ENCODE measurements around the gene LMX1B.
"Not testable (repeated sequence)": the region's sequence is repeated elsewhere in the genome, so short reads cannot be mapped to it uniquely, and the experiment has no call there.

Gene LMX1B

DNA sequence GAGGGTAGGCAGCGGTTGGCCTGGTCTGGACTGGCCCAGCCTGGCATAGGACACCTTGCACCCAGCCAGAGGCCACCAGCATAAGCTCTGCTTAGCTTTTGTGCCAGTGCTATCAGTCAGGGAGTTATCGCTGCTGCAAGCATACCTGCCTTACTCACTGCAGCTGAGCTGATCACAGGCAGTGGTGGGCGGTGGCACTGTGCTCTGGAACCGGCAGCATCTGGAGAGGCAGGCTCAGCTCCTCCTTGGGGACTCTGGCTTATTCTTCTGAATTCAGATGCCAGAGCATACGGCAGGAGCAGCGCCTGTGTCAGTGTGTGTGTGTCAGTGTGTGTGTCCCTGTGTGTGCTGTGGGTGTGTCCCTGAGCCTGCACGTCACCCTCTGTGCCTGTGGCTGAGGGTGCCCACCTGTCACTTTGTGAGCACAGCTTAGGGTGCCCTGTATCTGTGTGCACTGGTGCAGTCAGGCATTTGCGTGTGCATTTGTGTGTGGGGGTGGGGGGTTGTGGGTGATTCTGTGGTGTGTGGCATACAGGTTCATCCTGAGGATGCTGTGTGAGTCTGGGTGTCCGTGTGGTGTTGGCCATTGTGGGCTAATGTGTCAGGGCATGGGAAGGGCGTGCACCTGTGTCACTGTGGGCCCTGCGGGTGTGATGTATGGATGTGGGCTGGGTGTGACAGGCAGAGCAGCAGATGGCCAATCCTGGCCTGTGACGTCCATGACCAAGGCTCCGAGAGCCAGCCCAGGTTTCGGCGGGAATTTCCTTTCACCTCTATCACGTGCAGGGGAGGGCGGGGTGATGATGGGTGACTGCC lies 23.5 kb downstream of the LMX1B start:
- DNase-seq = peak; percentile 62

- no peak for DNase-seq
Observed at GRCh38 chr9:126638571-126639132, 24.9 kb downstream of the LMX1B start.

DNA sequence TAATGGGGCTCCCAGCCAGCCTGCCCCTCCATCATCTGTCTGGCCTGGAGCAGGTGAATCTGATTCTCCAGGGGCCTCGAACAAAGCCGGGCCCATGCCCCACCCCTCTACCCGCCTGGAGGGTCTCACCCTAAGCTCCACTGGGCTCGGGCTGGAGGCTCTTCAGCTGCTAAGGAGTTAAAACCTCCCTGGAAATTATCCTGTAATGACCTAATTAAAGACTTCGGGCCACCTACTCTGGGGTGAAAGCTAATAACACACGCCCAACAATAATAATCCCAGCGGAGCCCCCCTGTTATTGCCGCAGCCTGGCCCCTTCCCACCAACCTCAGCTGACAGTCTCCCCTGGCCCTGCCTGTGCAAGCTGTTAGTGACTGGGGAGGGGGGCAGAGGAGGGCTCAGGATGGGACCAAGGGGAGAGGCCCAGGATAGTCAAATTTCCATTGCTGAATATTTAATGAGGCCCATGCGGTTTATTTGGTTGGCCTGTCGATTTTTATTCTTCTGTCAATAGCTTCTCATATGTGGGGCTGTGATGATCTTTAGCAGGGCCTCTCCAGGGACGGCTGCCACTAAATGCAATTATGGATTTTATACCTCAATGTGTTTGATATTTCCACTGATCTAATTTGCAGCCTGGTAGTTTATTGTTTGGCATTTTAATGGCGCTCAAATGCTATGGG lies 25.7 kb downstream of the LMX1B start:
- DNase-seq = no peak

- no peak for DNase-seq
Observed at GRCh38 chr9:126641118-126641851, 27.6 kb downstream of the LMX1B start.

DNA sequence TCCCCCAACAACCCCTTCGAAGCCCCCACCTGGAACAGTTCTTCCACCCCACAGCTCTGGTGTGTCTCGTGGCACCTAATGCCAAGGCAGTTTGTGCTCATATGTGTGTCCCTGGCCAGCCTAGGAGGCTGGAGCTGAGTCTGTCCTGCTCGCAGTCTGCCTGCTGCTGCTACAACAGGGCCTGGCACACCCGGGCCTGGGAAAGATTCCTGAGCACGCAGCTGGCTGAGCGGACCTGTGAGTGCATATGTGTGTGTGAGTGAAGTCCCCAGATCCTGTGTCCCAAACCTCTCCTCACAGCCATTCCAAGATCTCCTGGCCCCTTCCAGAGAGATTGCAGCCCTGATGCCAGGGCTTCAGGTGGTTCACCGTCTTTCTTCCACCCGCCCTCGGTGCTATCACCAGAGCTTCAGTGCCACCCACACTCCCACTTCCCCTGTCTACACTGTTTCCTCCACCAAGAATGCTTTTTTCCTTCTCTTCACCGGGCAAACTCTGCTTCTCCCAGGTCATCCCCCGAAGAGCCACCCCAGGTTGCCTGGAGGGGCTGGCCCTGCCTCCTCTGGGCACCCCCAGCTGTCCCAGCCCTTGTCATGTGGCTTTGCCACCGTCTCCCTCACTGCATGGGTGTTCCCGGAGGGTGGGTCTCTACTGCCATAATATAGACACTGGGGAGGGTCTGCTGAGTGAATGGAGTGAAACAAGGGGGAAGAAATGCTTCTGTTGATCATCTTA lies 28.4 kb downstream of the LMX1B start:
- no peak for DNase-seq

GRCh38 chr9:126642839-126643238 lies 29.1 kb downstream of the LMX1B start:
- DNase-seq = no peak

DNA sequence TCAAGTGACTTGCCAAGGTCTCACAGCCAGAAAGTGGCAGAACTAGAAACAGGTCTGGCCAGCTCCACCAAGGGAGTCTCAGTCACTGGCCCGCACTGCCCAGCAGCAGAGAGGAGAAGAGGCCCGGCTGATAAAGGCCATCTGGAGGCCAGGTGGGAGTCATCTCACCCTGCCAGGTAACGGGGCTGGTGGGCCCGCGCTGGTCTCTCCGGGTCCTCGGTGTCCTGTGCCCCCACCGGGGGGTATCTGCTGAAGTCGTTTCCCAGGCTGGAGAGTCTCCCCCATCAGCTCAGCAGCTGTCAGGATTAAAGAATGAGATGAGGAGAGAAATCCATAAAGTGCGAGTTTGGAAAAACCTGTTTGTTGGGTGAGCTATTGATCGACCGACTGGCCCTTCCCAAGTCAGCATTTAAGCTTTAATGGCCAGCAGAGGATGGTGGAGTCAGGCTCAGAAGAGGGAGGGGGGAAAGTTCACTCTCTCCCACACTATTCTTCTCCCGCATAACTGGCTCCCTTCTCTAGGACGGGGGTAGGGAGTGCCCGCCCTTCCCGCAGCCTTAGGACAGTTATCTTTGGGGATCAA lies 30.3 kb downstream of the LMX1B start:
- no peak for DNase-seq

GRCh38 chr9:126646162-126646561 lies 32.4 kb downstream of the LMX1B start:
- no peak for DNase-seq

DNA sequence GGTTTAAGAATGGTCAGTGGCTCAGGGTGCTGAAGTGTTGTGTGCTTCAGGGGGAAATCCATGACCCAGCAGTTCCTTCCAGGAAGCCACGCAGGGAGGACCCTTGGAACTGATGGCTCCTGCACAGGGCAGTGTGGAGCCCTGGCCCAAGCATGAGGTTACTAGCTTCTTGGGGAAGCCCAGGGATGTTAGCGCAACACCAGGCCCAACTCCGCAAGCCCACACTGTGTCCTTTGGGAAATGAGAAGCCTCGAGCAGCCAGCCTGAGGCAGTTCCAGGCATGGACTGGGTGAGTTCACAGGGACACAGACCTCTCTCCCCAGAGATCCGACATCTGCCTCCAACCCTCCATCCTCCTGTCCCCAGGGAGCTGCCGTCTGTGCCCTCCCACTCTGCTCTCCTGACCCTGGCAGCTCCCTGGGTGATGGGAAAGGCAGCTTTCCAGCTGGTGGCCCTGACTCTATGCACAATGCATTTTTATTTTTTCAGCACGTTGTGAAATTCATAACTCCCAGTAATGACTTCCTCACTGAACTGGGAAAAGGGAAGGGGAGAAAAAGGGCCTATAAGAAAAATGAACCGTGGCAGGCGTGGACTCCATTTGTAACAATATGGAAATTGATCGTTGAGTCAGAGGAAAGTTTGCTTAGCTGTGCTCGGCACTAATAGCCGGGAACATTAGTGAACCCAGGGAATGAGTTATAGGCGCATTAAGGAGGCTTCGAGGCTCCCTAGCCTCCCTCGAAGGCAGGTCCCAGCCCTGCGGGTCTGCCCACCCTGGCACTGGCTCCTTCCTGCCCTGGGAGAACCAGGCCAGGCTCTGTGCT lies 34.1 kb downstream of the LMX1B start:
- no peak for DNase-seq

DNA sequence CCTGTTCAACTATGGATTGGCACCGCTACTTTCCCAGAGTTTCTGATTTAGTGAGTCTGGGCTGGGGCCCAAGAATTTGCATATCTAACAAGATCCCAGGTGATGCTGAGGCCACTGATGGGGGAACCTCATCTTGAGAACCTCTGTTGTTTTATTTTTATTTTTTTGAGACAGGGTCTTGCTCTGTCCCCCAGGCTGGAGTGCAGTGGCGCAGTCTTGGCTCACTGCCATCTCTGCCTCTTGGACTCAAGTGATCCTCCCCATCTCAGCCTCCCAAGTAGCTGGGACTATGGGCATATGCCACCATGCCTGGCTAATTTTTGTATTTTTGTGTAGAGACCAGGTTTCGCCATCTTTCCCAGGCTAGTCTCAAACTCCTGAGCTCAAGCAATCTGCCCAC lies 35.7 kb downstream of the LMX1B start:
- no peak for DNase-seq

- no peak for DNase-seq
Observed at GRCh38 chr9:126650404-126651341, 36.9 kb downstream of the LMX1B start.

DNA sequence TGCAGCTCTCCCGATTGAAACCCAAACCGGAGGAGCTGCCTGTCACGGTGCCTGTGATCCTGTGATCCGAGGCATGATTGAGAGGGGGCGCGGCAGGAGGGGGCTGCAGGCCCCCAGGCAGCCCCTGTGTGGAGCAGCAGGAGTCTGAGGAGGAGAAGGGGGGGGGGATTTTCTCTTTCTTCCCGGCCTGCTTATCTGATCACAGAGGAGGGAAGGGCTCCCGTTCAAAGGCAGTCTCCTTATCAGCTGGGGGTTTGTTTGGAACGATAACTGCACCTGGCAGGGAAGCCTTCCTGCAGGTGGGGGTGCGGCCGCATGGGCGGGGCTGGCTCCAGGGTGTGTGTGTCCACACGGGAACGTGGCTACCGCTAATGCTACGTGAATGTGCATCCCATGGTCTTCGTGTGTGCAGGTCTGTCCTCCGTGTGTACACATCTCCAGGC lies 38.4 kb downstream of the LMX1B start:
- DNase-seq = no peak

GRCh38 chr9:126654124-126654523 lies 40.4 kb downstream of the LMX1B start:
- no peak for DNase-seq

GRCh38 chr9:126656214-126656613 lies 42.5 kb downstream of the LMX1B start:
- DNase-seq = not testable (repeated sequence)

- no peak for DNase-seq
Observed at GRCh38 chr9:126658201-126658825, 44.6 kb downstream of the LMX1B start.

- DNase-seq = no peak
Observed at GRCh38 chr9:126658956-126659555, 45.3 kb downstream of the LMX1B start.

DNA sequence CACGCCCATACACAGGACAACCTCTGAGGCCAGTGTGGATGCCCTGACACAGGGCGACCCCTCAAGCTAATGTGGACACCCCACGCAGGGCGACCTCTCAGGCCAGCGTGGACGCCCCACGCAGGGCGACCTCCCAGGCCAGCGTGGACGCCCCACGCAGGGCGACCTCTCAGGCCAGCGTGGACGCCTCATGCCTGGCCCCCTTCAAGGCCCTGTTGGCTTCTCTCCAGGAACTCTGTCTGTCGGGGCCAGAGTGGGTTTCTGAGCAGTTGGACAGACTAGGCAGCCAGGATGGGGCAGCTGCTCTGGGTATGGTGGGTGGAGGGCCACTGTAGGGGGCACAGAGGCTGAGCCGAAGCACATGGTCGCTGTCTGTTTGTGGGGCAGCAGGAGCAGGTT lies 47.4 kb downstream of the LMX1B start:
- no peak for DNase-seq

- DNase-seq = no peak
Observed at GRCh38 chr9:126661521-126662251, 48.0 kb downstream of the LMX1B start.
